DOHH2 (cell line): ENCODE measurements around the gene NEMP1.

Experiments
- EZH2phosphoT487 ChIP-seq: fragments of 200-600 bp; sonication (generic); IDR thresholded peaks from 2 replicates; pipeline ENCODE4 v1.6.1; 2017; ENCODE audit warnings: borderline replicate concordance, mild to moderate bottlenecking, antibody characterized with exemption, low read length, moderate library complexity, mixed read lengths
- TF ChIP-seq, protein P1 (sequence below): fragments of 200-600 bp; sonication (generic); IDR thresholded peaks from one replicate; pipeline ENCODE4 v1.5.1; 2014; ENCODE audit warnings: antibody characterized with exemption, mild to moderate bottlenecking, low read depth, low read length; ENCODE audit not compliant: poor library complexity, severe bottlenecking

DNA sequence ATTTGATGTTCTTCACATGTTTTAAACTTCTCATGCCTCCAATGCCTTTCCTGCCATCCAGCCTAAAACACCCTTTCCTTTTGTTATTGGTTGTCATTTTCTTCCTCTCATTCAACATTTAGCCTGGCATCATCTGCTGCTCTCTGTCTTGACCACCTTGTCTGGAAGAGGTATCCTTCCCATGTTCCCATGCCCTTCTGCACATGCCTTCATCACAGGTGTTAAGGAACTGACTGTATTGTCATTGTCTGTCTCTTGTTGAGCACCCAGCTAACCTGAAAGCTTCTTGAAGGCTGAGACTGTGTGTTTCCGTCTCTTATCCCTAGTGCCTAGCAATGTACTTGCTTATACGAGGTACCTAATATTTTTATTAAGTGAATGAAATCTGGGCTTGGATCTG, 45.2 kb upstream of the NEMP1 start:
- no peak for TF ChIP-seq EZH2phosphoT487
- TF ChIP-seq, protein P1, sequence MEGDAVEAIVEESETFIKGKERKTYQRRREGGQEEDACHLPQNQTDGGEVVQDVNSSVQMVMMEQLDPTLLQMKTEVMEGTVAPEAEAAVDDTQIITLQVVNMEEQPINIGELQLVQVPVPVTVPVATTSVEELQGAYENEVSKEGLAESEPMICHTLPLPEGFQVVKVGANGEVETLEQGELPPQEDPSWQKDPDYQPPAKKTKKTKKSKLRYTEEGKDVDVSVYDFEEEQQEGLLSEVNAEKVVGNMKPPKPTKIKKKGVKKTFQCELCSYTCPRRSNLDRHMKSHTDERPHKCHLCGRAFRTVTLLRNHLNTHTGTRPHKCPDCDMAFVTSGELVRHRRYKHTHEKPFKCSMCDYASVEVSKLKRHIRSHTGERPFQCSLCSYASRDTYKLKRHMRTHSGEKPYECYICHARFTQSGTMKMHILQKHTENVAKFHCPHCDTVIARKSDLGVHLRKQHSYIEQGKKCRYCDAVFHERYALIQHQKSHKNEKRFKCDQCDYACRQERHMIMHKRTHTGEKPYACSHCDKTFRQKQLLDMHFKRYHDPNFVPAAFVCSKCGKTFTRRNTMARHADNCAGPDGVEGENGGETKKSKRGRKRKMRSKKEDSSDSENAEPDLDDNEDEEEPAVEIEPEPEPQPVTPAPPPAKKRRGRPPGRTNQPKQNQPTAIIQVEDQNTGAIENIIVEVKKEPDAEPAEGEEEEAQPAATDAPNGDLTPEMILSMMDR = no peak
